ENCODE data around the gene RRAGC.
"Not testable (repeated sequence)": the region's sequence is repeated elsewhere in the genome, so short reads cannot be mapped to it uniquely, and the experiment has no call there.

Gene RRAGC

DNA sequence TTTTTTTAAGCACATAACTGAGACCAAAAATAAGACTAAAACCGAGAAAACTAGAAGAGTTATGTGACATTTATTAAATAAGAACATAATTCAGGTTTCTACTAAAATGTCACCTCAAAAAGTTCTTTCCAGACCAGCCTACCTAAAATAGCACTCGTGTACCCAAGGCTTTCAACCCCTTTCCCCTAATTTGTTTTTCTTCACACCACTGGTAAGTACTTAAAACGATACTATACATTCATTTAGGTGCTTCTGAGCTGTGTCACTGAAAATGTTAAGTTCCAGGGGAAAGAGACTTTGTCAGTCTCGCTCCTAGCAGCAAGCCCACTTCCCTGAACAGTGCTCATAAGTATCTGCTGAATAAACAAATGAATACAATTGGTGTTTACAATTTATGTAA, 6.8 kb downstream of the RRAGC start:
- no peak for DNase-seq (ENCODE audit: low read depth)

DNA sequence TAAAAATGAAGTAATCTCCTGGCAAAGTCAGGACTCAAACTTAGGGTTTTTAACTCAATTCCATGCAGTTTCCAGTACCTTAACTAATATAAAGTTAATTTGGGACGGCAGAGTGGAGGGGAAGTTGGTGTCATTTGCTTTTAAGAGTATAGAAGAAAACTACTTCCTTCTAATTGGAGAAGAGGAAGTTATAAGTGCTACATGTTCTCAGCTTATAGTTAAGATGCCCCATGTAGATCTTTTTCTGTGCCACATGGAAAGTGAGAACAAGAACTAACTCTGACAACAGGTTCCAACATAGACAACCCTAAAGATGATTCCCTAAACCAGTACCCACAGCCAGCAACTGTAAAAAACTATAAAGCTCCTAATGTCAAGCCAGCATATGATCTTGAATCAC, 11.5 kb downstream of the RRAGC start:
- DNase-seq (ENCODE audit: low read depth) = no peak

DNA sequence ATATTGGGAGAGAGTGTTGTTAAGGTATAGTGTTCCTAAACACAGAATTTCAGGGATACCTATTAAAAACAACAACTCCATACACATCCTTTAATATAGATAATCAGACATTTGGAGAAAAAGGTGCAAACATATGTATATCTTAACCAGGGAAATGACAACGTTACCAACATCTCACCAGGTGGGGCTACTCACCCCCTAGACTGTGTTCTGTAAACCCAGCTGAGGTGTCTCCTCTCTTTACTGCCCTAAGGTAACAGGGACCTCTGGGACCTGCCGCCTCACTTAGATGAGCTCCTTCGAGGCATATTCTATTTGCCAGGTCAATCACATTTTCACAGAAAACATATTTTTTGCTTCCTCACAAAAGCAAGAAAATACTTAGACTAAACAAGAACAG, 13.4 kb downstream of the RRAGC start:
- no peak for DNase-seq (ENCODE audit: low read depth)

DNA sequence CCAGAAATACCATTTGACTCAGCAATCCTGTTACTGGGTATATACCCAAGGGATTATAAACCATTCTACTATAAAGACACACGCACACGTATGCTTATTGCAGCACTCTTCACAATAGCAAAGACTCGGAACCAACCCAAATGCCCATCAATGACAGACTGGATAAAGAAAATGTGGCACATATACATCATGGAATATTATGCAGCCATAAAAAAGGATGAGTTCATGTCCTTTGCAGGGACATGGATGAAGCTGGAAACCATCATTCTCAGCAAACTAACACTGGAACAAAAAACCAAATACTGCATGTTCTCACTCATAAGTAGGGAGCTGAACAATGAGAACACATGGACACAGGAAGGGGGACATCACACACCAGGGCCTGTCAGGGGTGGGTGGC, 14.5 kb downstream of the RRAGC start:
- DNase-seq (ENCODE audit: low read depth) = not testable (repeated sequence)

DNA sequence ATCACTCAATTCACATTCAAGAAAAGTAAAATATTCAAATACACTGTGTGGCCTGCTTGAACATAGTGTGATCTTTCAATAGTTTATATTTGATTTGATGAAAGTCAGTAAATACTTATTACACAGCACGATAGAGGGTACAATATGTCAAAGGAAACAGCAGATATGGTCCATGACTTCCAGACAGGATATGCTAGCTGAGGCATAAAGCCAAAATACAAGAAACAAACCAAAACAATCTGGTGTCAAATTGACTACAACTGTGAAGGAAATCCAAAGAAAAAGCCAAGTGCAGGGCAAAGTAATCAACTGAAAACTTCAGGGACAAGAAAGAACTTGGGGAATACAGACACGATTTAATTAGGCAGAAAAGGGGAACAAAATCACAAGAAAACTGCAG, 19.3 kb downstream of the RRAGC start:
- no peak for DNase-seq (ENCODE audit: low read depth)

DNA sequence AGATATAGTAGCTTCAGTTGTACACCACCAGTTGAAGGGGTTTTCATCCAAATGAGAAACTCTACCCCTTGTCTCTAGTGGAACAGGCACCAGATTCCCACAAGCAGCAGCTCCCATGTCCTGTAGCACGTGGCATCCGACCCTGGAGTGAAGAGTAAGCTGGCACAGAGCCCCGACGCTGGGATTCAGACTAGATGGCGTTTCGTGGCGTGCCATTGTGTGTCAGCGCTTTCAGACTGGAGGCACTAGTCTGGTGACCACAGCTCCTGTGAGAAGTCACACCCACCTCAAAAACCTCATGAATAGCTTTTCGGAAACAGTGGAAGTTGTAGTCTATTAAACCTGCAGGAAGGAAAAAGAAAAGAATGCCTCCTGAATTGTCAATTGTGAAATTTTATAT, 20.2 kb downstream of the RRAGC start:
- DNase-seq (ENCODE audit: low read depth) = no peak

GRCh38 chr1:38836316-38836715, 23.3 kb downstream of the RRAGC start:
- DNase-seq (ENCODE audit: low read depth) = not testable (repeated sequence)

GRCh38 chr1:38834937-38835827, 24.4 kb downstream of the RRAGC start:
- DNase-seq (ENCODE audit: low read depth) = peak; percentile 86

DNA sequence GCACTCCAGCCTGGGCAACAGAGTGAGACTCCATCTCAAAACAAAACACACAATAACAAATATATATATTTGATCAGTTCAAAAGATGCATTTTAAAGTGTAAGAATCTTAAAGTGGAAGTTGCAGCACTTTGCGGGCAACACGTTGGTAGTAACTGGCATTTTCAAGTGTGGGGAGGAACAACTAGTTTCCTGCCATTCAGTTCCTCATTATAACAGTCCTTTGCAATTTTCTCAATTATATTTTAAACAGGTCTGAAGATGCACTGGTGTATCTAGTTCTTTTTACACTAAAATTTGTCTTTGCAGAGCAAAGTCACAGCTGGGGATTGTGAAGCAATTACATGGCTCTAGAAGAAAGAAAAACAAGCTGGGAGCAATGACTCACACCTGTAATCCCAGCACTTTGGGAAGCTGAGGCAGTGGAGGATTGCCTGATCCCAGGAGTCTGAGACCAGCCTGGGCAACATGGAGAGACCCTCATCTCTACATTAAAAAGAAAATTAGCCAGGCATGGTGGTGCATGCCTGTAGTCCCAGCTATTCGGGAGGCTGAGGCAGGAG, 25.3 kb downstream of the RRAGC start:
- no peak for DNase-seq (ENCODE audit: low read depth)

GRCh38 chr1:38833146-38833545, 26.4 kb downstream of the RRAGC start:
- DNase-seq (ENCODE audit: low read depth) = no peak

- no peak for DNase-seq (ENCODE audit: low read depth)
Measured at GRCh38 chr1:38832370-38832734, 27.2 kb downstream of the RRAGC start.

DNA sequence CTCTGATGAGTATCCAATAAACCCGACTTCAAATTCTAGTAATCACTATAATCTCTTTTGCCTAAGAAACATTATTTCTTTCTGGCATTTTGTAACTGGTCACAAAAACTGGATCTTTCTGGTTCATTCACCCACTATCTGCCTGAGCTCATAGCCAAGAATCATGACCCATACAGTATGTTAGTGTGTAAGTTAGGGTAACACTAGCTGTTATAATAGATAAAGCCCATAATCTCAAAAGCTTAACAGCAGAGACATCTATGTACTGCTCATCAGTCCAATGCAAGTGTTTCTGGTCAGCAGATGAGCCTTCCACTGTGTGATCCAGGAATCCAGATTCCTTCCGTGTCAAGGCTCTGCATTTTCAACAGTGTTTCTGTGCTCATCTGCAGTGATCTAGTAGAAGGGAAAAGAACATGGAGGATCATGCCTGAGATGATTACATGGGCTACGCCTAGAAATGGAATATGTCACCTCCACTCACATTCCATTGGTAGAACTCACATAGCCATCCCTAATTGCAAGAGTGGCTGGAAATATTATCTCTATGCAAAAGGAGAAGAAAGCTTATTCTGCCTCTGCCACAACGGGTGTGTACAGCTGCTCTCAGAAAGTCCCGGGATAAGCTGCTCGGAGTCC, 27.7 kb downstream of the RRAGC start:
- no peak for DNase-seq (ENCODE audit: low read depth)

DNA sequence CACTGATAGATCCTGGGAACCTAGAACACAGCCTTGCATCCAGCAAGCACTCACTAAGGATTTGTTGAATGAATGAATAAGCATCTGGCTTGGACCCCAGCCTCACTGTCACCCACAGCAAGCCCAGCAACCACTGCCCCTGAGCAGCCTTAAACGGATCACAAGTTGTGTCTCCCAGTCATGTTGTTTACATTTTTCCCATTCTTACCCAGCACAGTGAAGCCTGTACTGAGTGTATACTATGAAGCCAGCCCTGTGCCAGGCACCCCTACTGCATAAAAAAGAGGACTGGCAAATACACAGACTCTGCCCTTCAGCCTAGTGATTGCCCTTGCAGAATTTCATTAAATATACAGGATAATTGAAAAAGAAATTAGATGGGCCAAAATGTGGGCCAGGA, 30.2 kb downstream of the RRAGC start:
- peak; percentile 3 for DNase-seq (ENCODE audit: low read depth)

GRCh38 chr1:38827318-38827717, 32.3 kb downstream of the RRAGC start:
- no peak for DNase-seq (ENCODE audit: low read depth)

- DNase-seq (ENCODE audit: low read depth) = no peak
Measured at GRCh38 chr1:38826886-38827285, 32.7 kb downstream of the RRAGC start.

- no peak for DNase-seq (ENCODE audit: low read depth)
Measured at GRCh38 chr1:38826262-38826661, 33.3 kb downstream of the RRAGC start.

DNA sequence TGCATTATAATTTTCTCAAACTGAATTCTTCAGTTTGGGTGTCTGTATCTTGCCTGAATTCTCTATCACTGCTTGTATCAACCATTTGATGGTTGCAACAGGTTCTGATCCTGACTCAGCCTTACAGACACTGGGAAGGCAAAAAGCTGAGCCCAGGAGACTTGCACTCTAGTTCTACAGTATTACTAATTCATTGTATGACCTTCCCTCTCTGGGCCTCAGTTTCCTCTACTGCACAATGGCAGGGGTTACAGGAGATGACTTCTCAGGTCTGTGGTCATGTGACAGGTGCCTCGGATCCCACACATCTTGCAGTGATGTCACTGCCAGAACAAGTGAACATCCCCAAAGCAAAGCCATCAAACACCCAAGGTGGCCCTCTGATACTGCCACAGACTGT, 38.7 kb downstream of the RRAGC start:
- no peak for DNase-seq (ENCODE audit: low read depth)

- no peak for DNase-seq (ENCODE audit: low read depth)
Measured at GRCh38 chr1:38819516-38819915, 40.1 kb downstream of the RRAGC start.

- DNase-seq (ENCODE audit: low read depth) = no peak
Measured at GRCh38 chr1:38819040-38819439, 40.5 kb downstream of the RRAGC start.

GRCh38 chr1:38818175-38818976, 41.2 kb downstream of the RRAGC start:
- no peak for DNase-seq (ENCODE audit: low read depth)

DNA sequence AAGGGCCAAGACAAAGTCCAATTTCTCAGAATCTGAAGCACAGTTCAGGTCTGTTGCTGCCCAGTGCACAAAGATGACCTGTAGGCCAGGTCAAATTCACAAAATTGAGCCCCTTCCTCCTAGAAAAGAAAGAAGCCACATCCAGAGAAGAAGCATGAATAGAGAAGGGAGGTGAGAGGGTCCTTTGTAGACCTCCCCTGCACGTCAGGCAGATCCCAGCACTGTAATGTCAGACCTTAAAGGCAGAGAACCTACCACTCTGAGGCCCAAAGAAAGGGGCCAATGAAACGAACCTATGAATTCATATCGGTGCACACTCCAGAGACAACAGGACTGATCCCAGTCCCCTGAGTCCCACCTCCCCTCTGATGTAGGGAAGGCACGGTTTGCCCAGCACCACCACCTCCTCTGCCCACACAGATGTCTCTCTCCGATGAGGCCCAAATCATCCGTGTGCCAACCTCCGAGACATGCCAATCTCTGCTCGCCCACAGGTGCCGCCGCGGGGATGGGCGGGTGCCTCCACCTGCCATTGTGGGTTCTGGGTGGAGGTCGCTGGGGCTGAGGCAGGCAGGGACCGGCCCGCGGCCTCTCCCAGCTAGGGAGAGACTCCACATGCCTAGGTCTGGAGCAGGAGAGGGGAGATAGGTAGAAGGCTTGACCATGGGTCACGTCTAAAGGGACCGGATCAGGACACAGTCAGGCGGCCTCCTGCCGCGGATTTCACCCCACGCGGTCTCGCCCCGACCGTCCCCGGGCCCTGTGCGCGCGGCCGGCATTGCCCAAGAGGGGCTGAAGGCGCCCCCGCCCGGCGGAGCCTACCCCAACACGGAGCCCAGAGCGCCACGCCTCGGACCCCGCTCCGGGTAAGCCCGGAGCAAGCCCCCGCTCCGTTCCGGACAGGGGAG, 42.1 kb downstream of the RRAGC start:
- DNase-seq (ENCODE audit: low read depth) = no peak
